GM18519 (cell line): ENCODE measurements around the gene CHSY1.

Experiments
- ATAC-seq: cut with Tn5 transposase; IDR thresholded peaks from one replicate; pipeline ENCODE4 v1.9.1; 2021; ENCODE audit warnings: mild to moderate bottlenecking, moderate library complexity; ENCODE audit not compliant: unreplicated experiment, low FRiP score

Gene CHSY1

GRCh38 chr15:101139986-101140696, 111.7 kb downstream of the CHSY1 start:
- no peak for ATAC-seq

GRCh38 chr15:101138913-101139880, 112.7 kb downstream of the CHSY1 start:
- ATAC-seq = no peak

GRCh38 chr15:101138086-101138660, 113.7 kb downstream of the CHSY1 start:
- ATAC-seq = no peak

- no peak for ATAC-seq
Measured at GRCh38 chr15:101137312-101137940, 114.4 kb downstream of the CHSY1 start.

GRCh38 chr15:101136381-101137268, 115.2 kb downstream of the CHSY1 start:
- ATAC-seq = no peak

GRCh38 chr15:101135532-101136166, 116.2 kb downstream of the CHSY1 start:
- no peak for ATAC-seq

GRCh38 chr15:101134780-101135179, 117.1 kb downstream of the CHSY1 start:
- no peak for ATAC-seq

GRCh38 chr15:101133751-101134261, 118.0 kb downstream of the CHSY1 start:
- ATAC-seq = no peak

- ATAC-seq = no peak
Measured at GRCh38 chr15:101133181-101133460, 118.7 kb downstream of the CHSY1 start.

GRCh38 chr15:101132390-101133180, 119.3 kb downstream of the CHSY1 start:
- ATAC-seq = no peak

GRCh38 chr15:101131489-101132389, 120.1 kb downstream of the CHSY1 start:
- no peak for ATAC-seq

GRCh38 chr15:101129851-101130380, 121.9 kb downstream of the CHSY1 start:
- no peak for ATAC-seq

GRCh38 chr15:101128221-101129015, 123.4 kb downstream of the CHSY1 start:
- ATAC-seq = no peak

GRCh38 chr15:101127506-101128076, 124.3 kb downstream of the CHSY1 start:
- ATAC-seq = peak; percentile 70

GRCh38 chr15:101126618-101127505, 125.0 kb downstream of the CHSY1 start:
- ATAC-seq = peak; percentile 30
